Natural killer cell treated with Interleukin-12 subunit alpha and Interleukin-12 subunit beta and Interleukin-15 and Interleukin-18, amount 100 ng/mL, for 72 hours (primary cell): Measurements from ENCODE around the gene POMT1. TPM values are rescaled to one million over a fixed set of nuclear protein-coding genes. Genes with fewer than 3 reads are reported as not detected.
A peak's percentile ranks its signal among the peaks of the same experiment; 100 is the strongest.
"Not testable (repeated sequence)": the region's sequence is repeated elsewhere in the genome, so short reads cannot be mapped to it uniquely, and the experiment has no call there.

ENCODE experiments used
- ATAC-seq, 2 donors: fragments of 150-1000 bp; cut with Tn5 transposase in 1 of 2; sonication (Bioruptor Pico), chemical (Tn5 transposase) in 1 of 2; 2 replicates each; pipeline ENCODE4 v1.10.0; 2021
- DNase-seq: peaks from one replicate; pipeline ENCODE4 v3.0.0; 2022; ENCODE audit warnings: low spot score
- H3K27ac Mint-ChIP-seq, 2 donors: 1 replicate in 1 of 2; 2 replicates in 1 of 2; pipeline ENCODE4 v1.8.0; 2022; ENCODE audit warnings: mixed read lengths in 2 of 2, mild to moderate bottlenecking in 1 of 2, moderate library complexity in 1 of 2
- H3K27me3 Mint-ChIP-seq, 2 donors: 1 replicate in 1 of 2; 2 replicates in 1 of 2; pipeline ENCODE4 v1.8.0; 2022; ENCODE audit warnings: mixed read lengths in 2 of 2
- H3K36me3 Mint-ChIP-seq: one replicate; pipeline ENCODE4 v1.8.0; 2022; ENCODE audit warnings: mixed read lengths
- H3K4me1 Mint-ChIP-seq, 2 donors: 1 replicate in 1 of 2; 2 replicates in 1 of 2; pipeline ENCODE4 v1.8.0; 2022; ENCODE audit warnings: low read depth in 2 of 2, mixed read lengths in 2 of 2, mild to moderate bottlenecking in 1 of 2
- H3K4me3 Mint-ChIP-seq: one replicate; pipeline ENCODE4 v1.8.0; 2022; ENCODE audit warnings: mixed read lengths
- H3K9me3 Mint-ChIP-seq: 2 replicates; pipeline ENCODE4 v1.8.0; 2022; ENCODE audit warnings: mixed read lengths
- total RNA-seq, 2 donors: library from RNA; stranded (reverse); gene quantifications; one replicate each; pipeline ENCODE4 v1.2.3, GENCODE V29; 2022

Gene POMT1
- total RNA-seq, 2 donors from 2014 or later = 30.5 to 53.4 TPM

- H3K4me1 Mint-ChIP-seq = peaks cover 0 to 11% of the 10 kb centered on the region in 2 donors
- H3K36me3 Mint-ChIP-seq = peaks cover 20% of the 10 kb centered on the region
- DNase-seq, H3K4me3 Mint-ChIP-seq, ATAC-seq, H3K27me3 Mint-ChIP-seq, H3K9me3 Mint-ChIP-seq, H3K27ac Mint-ChIP-seq: not testable (repeated sequence)
Observed at GRCh38 chr9:131472085-131472484, 30.6 kb upstream of the POMT1 start.

GRCh38 chr9:131473198-131473885 is 29.4 kb upstream of the POMT1 start:
- ATAC-seq (no peak), DNase-seq (peak; percentile 22)
- peaks cover 20% of the 10 kb centered on the region for H3K36me3 Mint-ChIP-seq
- H3K4me3 Mint-ChIP-seq = no peak overlapping the region
- no peaks in the 10 kb centered on the region for H3K9me3 Mint-ChIP-seq
- no peak overlapping the region for H3K27ac Mint-ChIP-seq
- peaks cover 0 to 13% of the 10 kb centered on the region in 2 donors for H3K4me1 Mint-ChIP-seq
- no peaks in the 10 kb centered on the region for H3K27me3 Mint-ChIP-seq

GRCh38 chr9:131473891-131474290 is 28.8 kb upstream of the POMT1 start:
- no peaks in the 10 kb centered on the region for H3K27me3 Mint-ChIP-seq
- peak; percentile 60 for DNase-seq
- H3K4me3 Mint-ChIP-seq = no peak overlapping the region
- no peaks in the 10 kb centered on the region for H3K9me3 Mint-ChIP-seq
- ATAC-seq = no peak
- peaks cover 0 to 14% of the 10 kb centered on the region in 2 donors for H3K4me1 Mint-ChIP-seq
- no peak overlapping the region for H3K27ac Mint-ChIP-seq
- peaks cover 20% of the 10 kb centered on the region for H3K36me3 Mint-ChIP-seq

GRCh38 chr9:131474711-131475110 is 28.0 kb upstream of the POMT1 start:
- Mint-ChIP-seq H3K9me3 (no peaks in the 10 kb centered on the region), H3K4me1 (peaks cover 0 to 14% of the 10 kb centered on the region in 2 donors), H3K36me3 (peaks cover 18% of the 10 kb centered on the region), H3K27me3 (no peaks in the 10 kb centered on the region), H3K4me3 (no peak overlapping the region), H3K27ac (no peak overlapping the region)
- ATAC-seq = no peak
- peak; percentile 35 for DNase-seq

GRCh38 chr9:131475111-131475955 is 27.4 kb upstream of the POMT1 start:
- H3K9me3 Mint-ChIP-seq = no peaks in the 10 kb centered on the region
- H3K36me3 Mint-ChIP-seq = peaks cover 13% of the 10 kb centered on the region
- H3K27me3 Mint-ChIP-seq = no peaks in the 10 kb centered on the region
- ATAC-seq (no peak), DNase-seq (peak; percentile 50)
- H3K4me1 Mint-ChIP-seq = peaks cover 0 to 11% of the 10 kb centered on the region in 2 donors
- H3K4me3 Mint-ChIP-seq = no peak overlapping the region
- H3K27ac Mint-ChIP-seq = no peak overlapping the region

- H3K36me3 Mint-ChIP-seq = peaks cover 9% of the 10 kb centered on the region
- no peak overlapping the region for H3K27ac Mint-ChIP-seq
- DNase-seq (peak; percentile 53), ATAC-seq (peak in 1 of 2 donors; percentile 8)
- H3K4me1 Mint-ChIP-seq = peaks cover 0 to 7% of the 10 kb centered on the region in 2 donors
- no peaks in the 10 kb centered on the region for H3K27me3 Mint-ChIP-seq
- H3K9me3 Mint-ChIP-seq = no peaks in the 10 kb centered on the region
- H3K4me3 Mint-ChIP-seq = no peak overlapping the region
Observed at GRCh38 chr9:131475956-131476776, 26.6 kb upstream of the POMT1 start.

- Mint-ChIP-seq H3K4me1 (peaks cover 0 to 6% of the 10 kb centered on the region in 2 donors), H3K4me3 (no peak overlapping the region), H3K27ac (no peak overlapping the region), H3K9me3 (no peaks in the 10 kb centered on the region), H3K36me3 (peaks cover 10% of the 10 kb centered on the region), H3K27me3 (no peaks in the 10 kb centered on the region)
- DNase-seq = peak; percentile 40
- no peak for ATAC-seq
Observed at GRCh38 chr9:131476777-131477345, 25.9 kb upstream of the POMT1 start.

GRCh38 chr9:131477367-131477766 is 25.4 kb upstream of the POMT1 start:
- peaks cover 0 to 6% of the 10 kb centered on the region in 2 donors for H3K4me1 Mint-ChIP-seq
- H3K27ac Mint-ChIP-seq = no peak overlapping the region
- no peaks in the 10 kb centered on the region for H3K27me3 Mint-ChIP-seq
- no peak overlapping the region for H3K4me3 Mint-ChIP-seq
- ATAC-seq = no peak
- no peaks in the 10 kb centered on the region for H3K9me3 Mint-ChIP-seq
- H3K36me3 Mint-ChIP-seq = peaks cover 15% of the 10 kb centered on the region
- DNase-seq = peak; percentile 44

- ATAC-seq (no peak), DNase-seq (no peak)
- Mint-ChIP-seq H3K27ac (no peak overlapping the region), H3K27me3 (no peaks in the 10 kb centered on the region), H3K36me3 (peaks cover 12% of the 10 kb centered on the region), H3K9me3 (no peaks in the 10 kb centered on the region), H3K4me1 (peaks cover 0 to 3% of the 10 kb centered on the region in 2 donors), H3K4me3 (no peak overlapping the region)
Observed at GRCh38 chr9:131477816-131478419, 24.8 kb upstream of the POMT1 start.

- H3K9me3 Mint-ChIP-seq = no peaks in the 10 kb centered on the region
- H3K4me3 Mint-ChIP-seq = no peak overlapping the region
- DNase-seq (no peak), ATAC-seq (no peak)
- peaks cover 0 to 3% of the 10 kb centered on the region in 2 donors for H3K4me1 Mint-ChIP-seq
- peaks cover 11% of the 10 kb centered on the region for H3K36me3 Mint-ChIP-seq
- no peak overlapping the region for H3K27ac Mint-ChIP-seq
- H3K27me3 Mint-ChIP-seq = no peaks in the 10 kb centered on the region
Observed at GRCh38 chr9:131478421-131478868, 24.3 kb upstream of the POMT1 start.

GRCh38 chr9:131478911-131479310 is 23.8 kb upstream of the POMT1 start:
- H3K4me3 Mint-ChIP-seq = no peak overlapping the region
- ATAC-seq (no peak), DNase-seq (no peak)
- H3K9me3 Mint-ChIP-seq = no peaks in the 10 kb centered on the region
- H3K36me3 Mint-ChIP-seq = peaks cover 11% of the 10 kb centered on the region
- peaks cover 0 to 3% of the 10 kb centered on the region in 2 donors for H3K4me1 Mint-ChIP-seq
- no peaks in the 10 kb centered on the region for H3K27me3 Mint-ChIP-seq
- peak overlapping the region in 1 of 2 donors; percentile 59 for H3K27ac Mint-ChIP-seq

GRCh38 chr9:131480258-131480657 is 22.5 kb upstream of the POMT1 start:
- Mint-ChIP-seq H3K4me3 (no peak overlapping the region), H3K27me3 (no peaks in the 10 kb centered on the region), H3K9me3 (no peaks in the 10 kb centered on the region), H3K36me3 (peaks cover 6% of the 10 kb centered on the region), H3K4me1 (peaks cover 0 to 3% of the 10 kb centered on the region in 2 donors), H3K27ac (no peak overlapping the region)
- DNase-seq (no peak), ATAC-seq (no peak)
